ENCODE data around the gene XRRA1. TPM values are rescaled to one million over a fixed set of nuclear protein-coding genes. Genes with fewer than 3 reads are reported as not detected.
"Not testable (repeated sequence)": the region's sequence is repeated elsewhere in the genome, so short reads cannot be mapped to it uniquely, and the experiment has no call there.

XRRA1 gene
- total RNA-seq, 1 experiment from 2014 or later: 23.5 TPM

- Histone ChIP-seq H3F3A (ENCODE audit: low read length, unreplicated experiment) (no peaks in the 10 kb centered on the region), H3K79me2 (ENCODE audit: low read length) (peaks cover 23% of the 10 kb centered on the region), H3K4me3 (ENCODE audit: low read length) (no peak overlapping the region), H3K4me1 (ENCODE audit: insufficient read depth, low read length) (no peaks in the 10 kb centered on the region), H4K20me1 (ENCODE audit: low read length) (peaks cover 7% of the 10 kb centered on the region; the same call in 1 of the 2 replicates), H2AFZ (ENCODE audit: low read length) (no peak overlapping the region), H3K27me3 (ENCODE audit: low read length) (no peaks in the 10 kb centered on the region), H3K9me3 (ENCODE audit: low read length) (no peaks in the 10 kb centered on the region), H3K9me2 (replicated peaks; ENCODE audit: low read length) (no peaks in the 10 kb centered on the region), H3K36me3 (ENCODE audit: low read depth, low read length) (peaks cover 61% of the 10 kb centered on the region), H3K27ac (ENCODE audit: low read length) (no peak overlapping the region), H3K9ac (ENCODE audit: low read length) (no peak overlapping the region), H3K4me2 (ENCODE audit: low read length) (no peak overlapping the region)
- no TSS peak for BruUV-seq (replicated peaks)
- DNase-seq: no peak
- ChIA-PET POLR2A (ENCODE audit: unreplicated experiment) (no interaction called here), CTCF (no interaction called here)
- intact Hi-C loops (cut with micrococcal nuclease): no loop called here
- ATAC-seq: no peak
- TF ChIP-seq EZH2phosphoT487 (IDR thresholded peaks at IDR 0.05; ENCODE audit: borderline replicate concordance, low read length) (no peak), CTCF (conservative IDR thresholded peaks at IDR 0.05; ENCODE audit: low read depth, low read length) (no peak), EZH2 (IDR thresholded peaks at IDR 0.05; ENCODE audit: low read length, unreplicated experiment) (no peak)
These were observed 22.5 kb upstream of the XRRA1 start for GRCh38 chr11:74971424-74971823.

- Histone ChIP-seq H3K4me1 (ENCODE audit: insufficient read depth, low read length) (no peaks in the 10 kb centered on the region), H3K4me2 (ENCODE audit: low read length) (no peak overlapping the region), H3K79me2 (ENCODE audit: low read length) (peaks cover 28% of the 10 kb centered on the region), H3K9me3 (ENCODE audit: low read length) (no peaks in the 10 kb centered on the region), H4K20me1 (ENCODE audit: low read length) (peaks cover 10% of the 10 kb centered on the region; the same call in 1 of the 2 replicates), H2AFZ (ENCODE audit: low read length) (no peak overlapping the region), H3F3A (ENCODE audit: low read length, unreplicated experiment) (no peaks in the 10 kb centered on the region), H3K27me3 (ENCODE audit: low read length) (no peaks in the 10 kb centered on the region), H3K27ac (ENCODE audit: low read length) (no peak overlapping the region), H3K9me2 (replicated peaks; ENCODE audit: low read length) (no peaks in the 10 kb centered on the region), H3K36me3 (ENCODE audit: low read depth, low read length) (peaks cover 61% of the 10 kb centered on the region), H3K4me3 (ENCODE audit: low read length) (no peak overlapping the region), H3K9ac (ENCODE audit: low read length) (no peak overlapping the region)
- no peak for ATAC-seq
- TF ChIP-seq EZH2 (IDR thresholded peaks at IDR 0.05; ENCODE audit: low read length, unreplicated experiment) (no peak), EZH2phosphoT487 (IDR thresholded peaks at IDR 0.05; ENCODE audit: borderline replicate concordance, low read length) (no peak), CTCF (conservative IDR thresholded peaks at IDR 0.05; ENCODE audit: low read depth, low read length) (no peak)
- CTCF ChIA-PET: no interaction called here
- no TSS peak for BruUV-seq (replicated peaks)
- POLR2A ChIA-PET (ENCODE audit: unreplicated experiment): no interaction called here
- intact Hi-C loops (cut with micrococcal nuclease): no loop called here
- no peak for DNase-seq
These were observed 22.0 kb upstream of the XRRA1 start for GRCh38 chr11:74970852-74971395.

GRCh38 chr11:74966651-74967050 lies 17.8 kb upstream of the XRRA1 start:
- CTCF ChIA-PET: no interaction called here
- H3K4me1 ChIP-seq (ENCODE audit: insufficient read depth, low read length): no peaks in the 10 kb centered on the region
- no peak overlapping the region for H3K27ac ChIP-seq (ENCODE audit: low read length)
- H3K4me2 ChIP-seq (ENCODE audit: low read length): no peak overlapping the region
- H3K4me3 ChIP-seq (ENCODE audit: low read length): no peak overlapping the region
- H3F3A ChIP-seq (ENCODE audit: low read length, unreplicated experiment): no peaks in the 10 kb centered on the region
- H4K20me1 ChIP-seq (ENCODE audit: low read length): peaks cover 20% of the 10 kb centered on the region; the same call in 1 of the 2 replicates
- POLR2A ChIA-PET (ENCODE audit: unreplicated experiment): no interaction called here
- no peaks in the 10 kb centered on the region for H3K9me3 ChIP-seq (ENCODE audit: low read length)
- H2AFZ ChIP-seq (ENCODE audit: low read length): no peak overlapping the region
- peak; percentile 29 for DNase-seq
- peaks cover 58% of the 10 kb centered on the region for H3K36me3 ChIP-seq (ENCODE audit: low read depth, low read length)
- no TSS peak for BruUV-seq (replicated peaks)
- TF ChIP-seq EZH2phosphoT487 (IDR thresholded peaks at IDR 0.05; ENCODE audit: borderline replicate concordance, low read length) (no peak), CTCF (conservative IDR thresholded peaks at IDR 0.05; ENCODE audit: low read depth, low read length) (no peak), EZH2 (IDR thresholded peaks at IDR 0.05; ENCODE audit: low read length, unreplicated experiment) (no peak)
- H3K9ac ChIP-seq (ENCODE audit: low read length): no peak overlapping the region
- no peak; the same call in 1 of the 2 replicates for ATAC-seq
- no peaks in the 10 kb centered on the region for H3K27me3 ChIP-seq (ENCODE audit: low read length)
- intact Hi-C loops (cut with micrococcal nuclease): no loop called here
- H3K9me2 ChIP-seq (replicated peaks; ENCODE audit: low read length): no peaks in the 10 kb centered on the region
- peaks cover 56% of the 10 kb centered on the region for H3K79me2 ChIP-seq (ENCODE audit: low read length)

GRCh38 chr11:74960128-74960527 lies 11.2 kb upstream of the XRRA1 start:
- H3K9me3 ChIP-seq (ENCODE audit: low read length); H3F3A ChIP-seq (ENCODE audit: low read length, unreplicated experiment); H3K9ac ChIP-seq (ENCODE audit: low read length); H3K4me3 ChIP-seq (ENCODE audit: low read length); H3K4me2 ChIP-seq (ENCODE audit: low read length); intact Hi-C loops (cut with micrococcal nuclease); H3K27ac ChIP-seq (ENCODE audit: low read length); BruUV-seq (replicated peaks); H3K4me1 ChIP-seq (ENCODE audit: insufficient read depth, low read length); DNase-seq; H3K9me2 ChIP-seq (replicated peaks; ENCODE audit: low read length); H2AFZ ChIP-seq (ENCODE audit: low read length); H3K27me3 ChIP-seq (ENCODE audit: low read length); CTCF ChIA-PET; ATAC-seq: not testable (repeated sequence)
- H4K20me1 ChIP-seq (ENCODE audit: low read length): peaks cover 51% of the 10 kb centered on the region; the same call in 1 of the 2 replicates
- H3K79me2 ChIP-seq (ENCODE audit: low read length): peaks cover 98% of the 10 kb centered on the region
- peaks cover 33% of the 10 kb centered on the region for H3K36me3 ChIP-seq (ENCODE audit: low read depth, low read length)
- POLR2A ChIA-PET (ENCODE audit: unreplicated experiment): interaction anchor here (0.6 kb wide), 1 partner anchor 23 kb away, joined by 7 read pairs; no protein-coding TSS in a partner anchor

Measured in PC-3 (cell line).